Spleen (tissue), 7 donors: Measurements from ENCODE around the gene CLASRP.

ENCODE experiments used
- POLR2A ChIP-seq, 3 donors: fragments of 450-650 bp; IDR thresholded peaks; one replicate each; pipeline ENCODE4 v1.5.1; 2017; ENCODE audit warnings: antibody characterized with exemption in 3 of 3, mild to moderate bottlenecking in 1 of 3
- TF ChIP-seq, protein P1 (sequence below), 11 experiments: fragments of 200-600 bp in 7 of 11; fragments of 450-650 bp in 4 of 11; sonication (generic) in 4 of 11; IDR thresholded peaks in 8 of 11; conservative IDR thresholded peaks in 3 of 11; 1 replicate in 7 of 11; 2 replicates in 4 of 11; pipeline versions ENCODE4 v1.4.0 to v1.8.0; 2016 to 2021; ENCODE audit warnings: antibody characterized with exemption in 11 of 11, inconsistent platforms in 4 of 11, mild to moderate bottlenecking in 1 of 11
- donor health status: DM: no; HTN: no; CAD: no; lungs with moderate emphysema.
- donor health status: DM: no; HTN: no; CAD: no.
- donor health status: DM: no; HTN: no; CAD: no.

GRCh38 chr19:45070214-45070613, 31.4 kb downstream of the CLASRP start:
- TF ChIP-seq, protein P1, sequence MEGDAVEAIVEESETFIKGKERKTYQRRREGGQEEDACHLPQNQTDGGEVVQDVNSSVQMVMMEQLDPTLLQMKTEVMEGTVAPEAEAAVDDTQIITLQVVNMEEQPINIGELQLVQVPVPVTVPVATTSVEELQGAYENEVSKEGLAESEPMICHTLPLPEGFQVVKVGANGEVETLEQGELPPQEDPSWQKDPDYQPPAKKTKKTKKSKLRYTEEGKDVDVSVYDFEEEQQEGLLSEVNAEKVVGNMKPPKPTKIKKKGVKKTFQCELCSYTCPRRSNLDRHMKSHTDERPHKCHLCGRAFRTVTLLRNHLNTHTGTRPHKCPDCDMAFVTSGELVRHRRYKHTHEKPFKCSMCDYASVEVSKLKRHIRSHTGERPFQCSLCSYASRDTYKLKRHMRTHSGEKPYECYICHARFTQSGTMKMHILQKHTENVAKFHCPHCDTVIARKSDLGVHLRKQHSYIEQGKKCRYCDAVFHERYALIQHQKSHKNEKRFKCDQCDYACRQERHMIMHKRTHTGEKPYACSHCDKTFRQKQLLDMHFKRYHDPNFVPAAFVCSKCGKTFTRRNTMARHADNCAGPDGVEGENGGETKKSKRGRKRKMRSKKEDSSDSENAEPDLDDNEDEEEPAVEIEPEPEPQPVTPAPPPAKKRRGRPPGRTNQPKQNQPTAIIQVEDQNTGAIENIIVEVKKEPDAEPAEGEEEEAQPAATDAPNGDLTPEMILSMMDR (IDR thresholded peaks at IDR 0.05 in 8 of 11, conservative IDR thresholded peaks at IDR 0.05 in 3 of 11), result no peak
- no peak for TF ChIP-seq POLR2A (IDR thresholded peaks at IDR 0.05)
